Transverse colon (tissue), 4 donors: ENCODE measurements around the gene HECTD2.

ENCODE experiments used
- CTCF ChIP-seq, 5 experiments: fragments of 200-600 bp in 3 of 5; fragments of 450-650 bp in 2 of 5; sonication (generic) in 3 of 5; IDR thresholded peaks; 1 replicate in 2 of 5; 2 replicates in 3 of 5; pipeline ENCODE4 v1.5.1; 2016 to 2017; ENCODE audit warnings: antibody characterized with exemption in 5 of 5, inconsistent platforms in 3 of 5, mild to moderate bottlenecking in 2 of 5, moderate library complexity in 1 of 5
- EP300 ChIP-seq: sonication (generic); formaldehyde crosslinking; IDR thresholded peaks from one replicate; pipeline ENCODE4 v1.6.1; 2017; ENCODE audit warnings: antibody characterized with exemption, low read depth
- POLR2A ChIP-seq: fragments of 450-650 bp; IDR thresholded peaks from one replicate; pipeline ENCODE4 v1.6.1; 2016; ENCODE audit warnings: antibody characterized with exemption, mild to moderate bottlenecking, moderate library complexity
- POLR2AphosphoS5 ChIP-seq, 3 donors: sonication (generic); formaldehyde crosslinking; IDR thresholded peaks; one replicate each; pipeline ENCODE4 v1.6.1; 2016; ENCODE audit warnings: antibody characterized with exemption in 3 of 3

- TF ChIP-seq CTCF (IDR thresholded peaks at IDR 0.05) = no peak
- no peak for TF ChIP-seq POLR2A
- no peak for TF ChIP-seq POLR2AphosphoS5 (IDR thresholded peaks at IDR 0.05)
- TF ChIP-seq EP300 = no peak
These were observed 109.9 kb downstream of the HECTD2 start for GRCh38 chr10:91519899-91520514.
